Epithelial cell of esophagus (primary cell): ENCODE measurements around the gene SATB2.

Experiments
- DNase-seq: peaks from one replicate; pipeline ENCODE4 v3.0.0; 2010; ENCODE audit warnings: low read depth
- H3K4me3 ChIP-seq: 2 replicates; pipeline ENCODE4 v1.5.1; 2011; ENCODE audit warnings: mild to moderate bottlenecking, low read length, control low read depth
- CTCF ChIP-seq: IDR thresholded peaks from 2 replicates; pipeline ENCODE4 v1.5.1; 2011; ENCODE audit warnings: low read depth, mild to moderate bottlenecking, low read length, control low read depth, inconsistent platforms; ENCODE audit not compliant: insufficient read depth; ENCODE audit errors: missing control alignments

SATB2 gene

GRCh38 chr2:199424160-199424559 is 33.6 kb downstream of the SATB2 start:
- no peak overlapping the region for H3K4me3 ChIP-seq
- TF ChIP-seq CTCF = no peak
- DNase-seq = no peak

GRCh38 chr2:199419428-199419827 is 38.3 kb downstream of the SATB2 start:
- no peak for TF ChIP-seq CTCF
- H3K4me3 ChIP-seq = no peak overlapping the region
- DNase-seq = no peak

- no peak overlapping the region for H3K4me3 ChIP-seq
- no peak for TF ChIP-seq CTCF
- DNase-seq = no peak
These were observed 43.3 kb downstream of the SATB2 start for GRCh38 chr2:199414465-199414864.

- no peak overlapping the region for H3K4me3 ChIP-seq
- no peak for TF ChIP-seq CTCF
- no peak for DNase-seq
These were observed 43.7 kb downstream of the SATB2 start for GRCh38 chr2:199414001-199414400.

GRCh38 chr2:199409759-199410529 is 47.8 kb downstream of the SATB2 start:
- DNase-seq = no peak
- TF ChIP-seq CTCF = no peak
- H3K4me3 ChIP-seq = no peak overlapping the region

GRCh38 chr2:199407421-199407820 is 50.3 kb downstream of the SATB2 start:
- TF ChIP-seq CTCF = no peak
- DNase-seq = no peak
- H3K4me3 ChIP-seq = no peak overlapping the region

- no peak for TF ChIP-seq CTCF
- DNase-seq = no peak
- H3K4me3 ChIP-seq = no peak overlapping the region
These were observed 52.5 kb downstream of the SATB2 start for GRCh38 chr2:199405241-199405640.
